SKM-1 (cell line): ENCODE results near the gene PTH1R.

Experiments
- DNase-seq: peaks from one replicate; lab custom pipeline; 2025; ENCODE audit not compliant: unreplicated experiment; lab: John Stamatoyannopoulos, UW

The PTH1R gene

GRCh38 chr3:46897829-46898320 is 20.4 kb downstream of the PTH1R start:
- DNase-seq, result no peak

GRCh38 chr3:46898321-46899150 is 21.0 kb downstream of the PTH1R start:
- no peak for DNase-seq

DNA sequence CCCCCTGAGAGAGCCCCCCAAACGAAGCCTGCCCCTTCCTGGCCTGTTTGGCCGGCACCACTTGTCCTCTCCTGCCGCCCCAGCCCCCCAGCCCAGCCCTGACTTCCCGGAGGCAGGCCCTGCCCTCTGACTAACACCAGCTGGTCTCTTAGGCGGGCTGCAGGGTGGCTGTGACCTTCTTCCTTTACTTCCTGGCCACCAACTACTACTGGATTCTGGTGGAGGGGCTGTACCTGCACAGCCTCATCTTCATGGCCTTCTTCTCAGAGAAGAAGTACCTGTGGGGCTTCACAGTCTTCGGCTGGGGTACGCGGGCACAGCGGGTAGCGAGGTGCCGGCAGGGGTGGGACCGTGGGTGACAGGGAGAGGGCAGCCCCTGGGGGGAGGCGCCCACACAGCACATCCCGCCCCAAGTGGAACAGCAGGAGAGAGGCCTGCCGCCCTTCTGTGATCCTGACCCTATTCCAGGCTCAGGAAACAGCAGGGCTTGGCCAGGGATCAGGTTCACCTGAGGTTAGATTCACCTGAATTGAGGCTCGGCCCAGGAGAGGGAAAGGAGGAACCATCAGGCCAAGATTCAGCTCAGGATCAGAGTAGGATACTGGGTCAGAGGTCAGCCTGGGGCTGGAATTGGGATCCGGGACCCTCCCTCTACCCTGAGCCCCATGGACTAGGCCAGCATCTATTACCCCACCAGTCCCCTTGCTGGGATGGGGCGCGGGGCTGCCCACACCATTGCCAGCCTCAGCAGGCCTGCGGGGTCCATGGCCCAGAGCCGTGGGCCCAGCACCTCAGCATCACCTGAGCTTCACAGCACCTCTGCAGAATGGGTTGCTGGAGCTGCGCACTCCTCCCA is 21.9 kb downstream of the PTH1R start:
- DNase-seq, result no peak

GRCh38 chr3:46900007-46900292 is 22.4 kb downstream of the PTH1R start:
- DNase-seq, result no peak

DNA sequence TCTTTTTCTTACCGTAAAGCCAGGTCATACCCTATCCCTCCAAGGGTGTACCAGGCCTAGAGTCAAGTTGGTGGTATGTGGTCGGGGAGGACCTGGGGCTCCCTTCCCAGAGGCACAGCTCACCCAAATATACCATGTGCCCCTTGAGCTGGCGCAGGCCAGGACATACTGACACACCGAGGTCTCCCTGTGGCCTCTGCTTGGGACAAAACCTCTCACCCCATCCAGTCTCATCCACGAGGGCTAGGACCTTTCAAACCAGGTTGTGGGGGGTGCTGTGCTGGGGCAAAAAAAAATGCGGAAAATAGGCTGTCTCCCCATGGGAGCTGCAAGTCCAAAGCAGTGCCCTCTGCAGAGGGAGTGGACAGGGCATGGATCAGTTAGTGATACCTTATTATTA is 22.8 kb downstream of the PTH1R start:
- no peak for DNase-seq

- DNase-seq, result no peak
Measured at GRCh38 chr3:46901061-46901460, 23.5 kb downstream of the PTH1R start.

- no peak for DNase-seq
Measured at GRCh38 chr3:46901591-46902187, 24.2 kb downstream of the PTH1R start.

DNA sequence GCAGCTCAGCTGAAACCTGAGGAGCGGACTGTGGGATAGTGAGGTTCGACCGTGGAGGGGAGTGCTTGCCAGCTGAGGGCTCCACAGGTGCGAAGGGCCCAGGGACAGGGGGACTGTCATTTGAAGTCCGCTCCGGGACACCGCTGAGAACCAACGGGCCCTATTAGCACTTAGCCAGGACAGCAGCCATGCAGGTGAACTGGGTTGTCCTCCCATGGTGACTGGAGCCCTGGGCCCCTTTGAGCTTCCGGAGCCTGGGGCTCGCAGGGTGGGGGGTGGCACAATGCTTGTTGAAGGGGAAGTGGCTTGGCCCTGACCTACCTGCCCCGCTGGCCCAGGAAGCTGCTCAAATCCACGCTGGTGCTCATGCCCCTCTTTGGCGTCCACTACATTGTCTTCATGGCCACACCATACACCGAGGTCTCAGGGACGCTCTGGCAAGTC is 24.7 kb downstream of the PTH1R start:
- DNase-seq, result no peak

GRCh38 chr3:46903341-46904302 is 26.1 kb downstream of the PTH1R start:
- no peak for DNase-seq

DNA sequence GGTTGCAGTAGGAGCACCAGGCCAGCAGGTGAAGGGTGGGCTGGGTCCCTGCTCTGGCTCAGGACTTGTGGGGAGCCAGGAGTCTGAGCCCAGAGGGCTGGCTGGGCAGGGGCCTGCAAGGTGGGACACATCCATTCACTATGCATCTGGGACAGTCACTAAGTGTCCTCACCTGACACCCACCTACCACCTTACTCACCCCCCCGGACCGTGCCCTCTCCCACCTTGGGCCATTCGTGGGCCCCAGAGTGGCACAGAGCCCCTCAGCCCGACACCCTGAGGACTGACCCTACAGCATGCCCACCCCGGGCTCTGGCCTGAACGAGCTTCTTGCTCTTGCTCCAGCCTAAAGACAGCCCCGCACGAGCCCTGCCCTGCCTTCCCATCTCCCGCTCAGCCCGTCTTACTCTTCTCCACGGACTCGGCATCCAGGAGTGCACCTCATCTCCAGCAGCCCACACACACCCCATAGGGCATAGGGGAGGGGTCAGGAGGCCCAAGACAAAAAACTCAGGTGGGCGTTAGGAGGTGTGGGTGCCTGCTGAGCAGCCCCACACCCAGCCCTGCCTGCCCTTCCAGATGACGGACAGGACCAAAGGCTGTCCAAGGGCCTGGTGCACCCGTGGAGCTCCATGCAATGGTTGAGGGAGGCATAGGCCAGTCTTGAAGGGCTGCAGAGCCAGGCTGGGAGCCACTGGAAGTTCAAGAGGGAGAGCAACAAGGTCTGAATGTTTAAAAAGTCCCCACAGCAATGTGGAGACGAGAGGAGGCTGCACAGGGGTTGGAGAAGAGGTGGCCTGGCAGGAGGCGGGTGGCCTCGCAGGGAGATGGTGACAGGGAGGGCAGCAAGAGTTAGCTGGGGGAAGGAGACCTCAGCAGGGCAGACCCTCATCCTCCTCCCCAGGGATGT is 27.0 kb downstream of the PTH1R start:
- DNase-seq, result no peak

GRCh38 chr3:46905213-46905560 is 27.7 kb downstream of the PTH1R start:
- DNase-seq, result no peak

DNA sequence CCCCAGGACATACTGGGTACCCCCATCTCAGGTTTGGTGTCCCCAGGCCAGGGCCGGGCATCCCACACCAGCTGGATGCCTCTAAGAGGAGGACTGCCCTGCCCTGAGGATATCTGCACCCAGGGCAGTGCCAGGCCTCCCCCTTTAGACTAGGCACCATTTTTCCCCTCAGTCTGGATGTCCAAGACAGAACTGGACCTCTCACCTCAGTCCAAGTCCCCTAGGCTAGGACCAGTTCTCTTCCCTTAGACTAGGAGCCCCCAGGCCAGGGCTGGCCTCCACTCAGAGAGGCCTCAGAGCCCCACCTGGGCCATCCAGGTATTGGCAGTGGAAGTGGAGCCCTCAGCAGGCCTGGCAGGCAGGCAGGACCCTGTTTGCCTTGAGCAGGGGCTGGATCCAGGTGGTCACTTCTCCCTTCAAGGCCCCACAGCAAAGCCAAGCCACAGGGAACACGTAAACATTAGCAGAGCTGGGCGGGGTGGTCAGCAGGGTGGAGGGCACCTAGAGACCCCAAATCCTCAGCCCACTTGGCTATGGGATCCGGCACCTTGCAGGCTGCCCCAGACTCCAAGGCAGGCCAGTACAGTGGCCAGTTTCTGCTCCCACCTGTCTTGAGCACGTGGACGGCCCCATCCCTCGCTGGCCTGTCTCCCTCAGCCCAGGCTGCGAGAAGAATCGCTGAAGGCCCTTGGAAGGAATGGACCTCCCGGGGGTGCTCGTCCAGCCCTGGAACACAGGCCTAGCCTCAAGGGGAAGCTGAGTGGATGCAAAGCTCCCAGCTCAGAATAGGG is 28.3 kb downstream of the PTH1R start:
- DNase-seq, result no peak

- no peak for DNase-seq
Measured at GRCh38 chr3:46906471-46907058, 29.0 kb downstream of the PTH1R start.

DNA sequence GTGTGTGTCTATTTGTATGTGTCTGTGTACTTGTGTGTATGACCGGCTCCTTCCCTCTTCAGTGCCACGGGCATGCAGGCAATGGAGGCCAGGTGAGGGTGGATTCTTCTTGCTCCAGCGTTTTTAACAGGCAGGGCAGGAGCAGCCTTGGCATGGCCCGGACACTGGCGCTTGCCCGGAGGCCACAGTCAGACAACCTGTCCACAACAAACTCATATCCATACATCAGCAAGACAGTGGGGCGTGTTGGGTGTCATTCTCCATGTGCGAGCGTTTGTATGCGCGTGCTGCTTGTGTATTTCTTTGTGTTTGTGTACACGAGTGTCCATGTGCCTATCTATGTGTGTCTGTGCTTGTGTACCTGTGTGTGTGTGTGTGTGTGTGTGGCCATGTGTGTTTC is 29.8 kb downstream of the PTH1R start:
- no peak for DNase-seq

GRCh38 chr3:46907960-46908293 is 30.4 kb downstream of the PTH1R start:
- DNase-seq, result no peak

DNA sequence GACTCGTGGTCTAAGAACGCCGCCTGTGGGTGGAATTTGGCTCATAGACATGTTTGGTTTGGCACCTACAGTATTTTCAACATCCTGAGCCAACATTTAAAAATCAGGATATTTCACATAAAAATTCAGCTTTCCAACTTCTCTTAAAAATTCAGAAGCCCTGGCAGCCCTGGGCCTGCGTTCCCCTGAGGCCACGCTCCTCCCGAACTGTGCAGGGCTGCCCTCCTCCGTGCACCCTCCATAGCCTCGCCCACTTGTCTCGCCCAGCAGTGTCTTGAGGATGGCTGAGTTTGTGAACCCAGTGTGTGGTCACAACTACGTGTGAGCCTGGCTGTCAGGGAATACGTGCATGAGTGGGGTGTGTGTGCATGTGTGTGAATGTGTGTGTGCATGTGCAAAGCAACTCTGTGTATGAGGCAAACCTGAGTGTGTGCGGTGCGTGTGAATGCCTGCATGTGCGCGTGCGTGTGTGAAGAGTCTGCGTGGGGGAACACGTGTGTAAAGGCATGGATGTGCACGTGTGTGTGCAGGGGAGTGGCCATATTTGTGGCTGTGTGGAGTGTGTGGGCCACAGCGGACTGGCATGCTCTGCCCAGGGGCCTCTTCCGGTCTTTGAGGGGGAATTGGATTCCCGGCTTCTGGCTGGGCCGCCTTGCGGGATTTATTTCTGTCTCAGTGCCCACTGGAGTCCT is 30.9 kb downstream of the PTH1R start:
- DNase-seq, result no peak

DNA sequence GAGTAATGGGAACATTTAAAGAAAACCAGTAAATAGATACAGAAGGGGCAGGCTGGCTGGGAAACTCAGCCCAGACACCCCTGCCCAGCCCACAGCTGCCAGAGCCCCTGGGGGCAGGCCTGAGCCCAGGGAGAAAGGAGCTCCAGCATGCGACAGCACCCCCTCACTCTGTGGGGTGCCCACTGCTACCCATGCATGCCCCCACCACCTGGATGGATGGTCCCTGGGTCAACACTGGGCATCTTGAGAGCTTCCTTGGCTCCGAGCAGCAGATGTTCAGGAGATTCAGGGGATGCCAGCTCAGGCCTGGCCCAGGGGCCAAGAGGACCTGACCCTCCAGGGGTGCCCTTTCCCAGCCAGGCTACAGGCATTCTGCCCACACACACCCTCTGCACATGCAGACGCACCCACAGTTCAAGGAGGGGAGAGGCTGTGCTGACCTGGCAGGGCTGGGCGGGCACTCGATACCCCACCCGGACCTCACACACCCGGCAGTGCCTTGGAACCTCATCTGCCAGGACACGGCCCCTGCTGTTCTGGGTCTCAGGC is 31.5 kb downstream of the PTH1R start:
- no peak for DNase-seq
